ENCODE results near the gene C16orf92.

Gene C16orf92

GRCh38 chr16:30060346-30060745 is 37.3 kb downstream of the C16orf92 start:
- DNase-seq (ENCODE audit: low read depth, low spot score): no peak

- no peak for DNase-seq (ENCODE audit: low read depth, low spot score)
Observed at GRCh38 chr16:30060836-30061554, 38.0 kb downstream of the C16orf92 start.

DNA sequence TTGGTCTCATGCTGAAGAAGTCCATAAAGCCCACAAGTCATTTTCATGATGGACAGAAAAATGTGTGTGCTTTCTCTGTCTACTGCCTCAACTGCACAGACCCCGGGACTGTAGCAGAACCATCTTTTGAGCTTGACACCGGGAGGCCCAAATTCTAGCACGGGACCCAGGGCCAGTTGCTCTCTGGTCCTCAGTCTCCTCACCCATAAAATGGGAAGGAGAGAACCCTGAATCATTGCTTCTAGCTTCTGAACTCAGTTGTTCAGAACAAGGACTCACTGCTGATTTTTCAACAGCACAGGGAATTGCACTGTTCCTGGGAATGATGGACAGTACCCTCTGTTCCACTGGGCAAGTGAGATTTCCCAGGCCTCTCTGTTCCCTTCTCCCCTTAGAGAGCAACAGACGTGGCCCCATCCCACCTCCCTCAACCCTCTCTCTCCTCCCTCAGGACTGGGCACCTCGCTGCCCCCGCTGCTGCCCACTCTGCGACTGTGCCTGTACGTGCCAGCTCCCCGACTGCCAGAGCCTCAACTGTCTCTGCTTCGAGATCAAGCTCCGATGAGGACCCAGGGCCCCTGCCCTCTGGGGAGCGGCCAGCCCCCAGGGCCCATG is 40.4 kb downstream of the C16orf92 start:
- no peak for DNase-seq (ENCODE audit: low read depth, low spot score)

- no peak for DNase-seq (ENCODE audit: low read depth, low spot score)
Observed at GRCh38 chr16:30063893-30064728, 41.1 kb downstream of the C16orf92 start.

DNA sequence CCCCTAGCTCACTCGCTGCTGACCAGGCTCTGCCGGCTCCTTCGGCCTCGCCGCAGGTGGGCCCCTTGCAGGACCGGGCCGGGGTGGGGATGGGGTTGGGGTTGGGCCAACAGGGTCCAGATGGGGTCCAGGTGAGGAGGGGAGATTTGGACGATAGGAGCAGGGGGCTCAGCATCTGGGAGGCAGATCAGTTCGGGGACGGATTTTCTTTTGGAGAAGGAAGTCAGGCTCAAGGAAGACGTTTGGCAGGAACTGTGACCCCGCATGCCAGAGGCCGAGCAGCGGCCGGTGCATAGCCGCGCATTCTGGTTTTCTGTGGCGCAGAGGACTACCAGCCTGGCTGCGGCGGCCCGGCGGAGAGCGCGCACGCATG is 41.7 kb downstream of the C16orf92 start:
- DNase-seq (ENCODE audit: low read depth, low spot score): no peak

DNA sequence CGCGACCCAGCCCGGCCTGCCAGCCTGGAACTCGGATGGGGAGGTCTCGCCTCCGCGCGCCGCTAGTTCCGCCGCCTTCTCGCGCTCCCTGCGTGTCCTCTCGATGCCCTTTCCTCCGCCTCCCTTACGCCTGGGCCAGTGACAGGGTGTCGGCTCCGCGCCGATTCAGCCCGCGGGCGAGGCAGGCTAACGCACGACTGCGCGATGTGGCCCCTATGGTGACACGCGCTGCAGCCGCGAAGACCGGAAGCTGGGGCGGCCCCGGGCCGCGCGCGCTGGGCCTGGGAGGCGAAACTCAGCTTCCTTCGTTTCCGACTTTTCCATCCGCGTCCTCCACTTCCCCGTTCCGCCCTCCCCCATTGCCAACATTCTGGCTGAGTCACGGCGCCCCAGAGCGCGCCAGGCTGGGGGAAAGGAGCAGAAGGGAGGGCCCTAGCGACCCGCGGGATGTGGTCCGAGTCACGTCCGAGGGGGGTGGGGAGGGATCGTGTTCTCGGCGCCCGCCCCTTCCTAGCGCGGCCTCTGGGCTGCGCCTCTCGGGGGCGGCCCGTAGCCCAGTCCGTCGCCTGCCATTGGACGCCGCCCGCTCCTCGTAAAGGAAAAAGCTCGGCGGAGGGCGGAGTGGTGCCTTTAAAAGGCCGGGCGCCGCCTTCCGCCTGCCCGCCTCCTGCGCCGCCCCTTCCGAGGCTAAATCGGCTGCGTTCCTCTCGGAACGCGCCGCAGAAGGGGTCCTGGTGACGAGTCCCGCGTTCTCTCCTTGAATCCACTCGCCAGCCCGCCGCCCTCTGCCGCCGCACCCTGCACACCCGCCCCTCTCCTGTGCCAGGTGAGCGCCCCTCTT is 42.3 kb downstream of the C16orf92 start, which contains the start of gene ALDOA:
Gene ALDOA, plus strand, starts transcription at position 659 of the 841 bp plus-strand sequence. CDS start 1,138 bp downstream, outside the sequence.
- peak; percentile 99 for DNase-seq (ENCODE audit: low read depth, low spot score)

DNA sequence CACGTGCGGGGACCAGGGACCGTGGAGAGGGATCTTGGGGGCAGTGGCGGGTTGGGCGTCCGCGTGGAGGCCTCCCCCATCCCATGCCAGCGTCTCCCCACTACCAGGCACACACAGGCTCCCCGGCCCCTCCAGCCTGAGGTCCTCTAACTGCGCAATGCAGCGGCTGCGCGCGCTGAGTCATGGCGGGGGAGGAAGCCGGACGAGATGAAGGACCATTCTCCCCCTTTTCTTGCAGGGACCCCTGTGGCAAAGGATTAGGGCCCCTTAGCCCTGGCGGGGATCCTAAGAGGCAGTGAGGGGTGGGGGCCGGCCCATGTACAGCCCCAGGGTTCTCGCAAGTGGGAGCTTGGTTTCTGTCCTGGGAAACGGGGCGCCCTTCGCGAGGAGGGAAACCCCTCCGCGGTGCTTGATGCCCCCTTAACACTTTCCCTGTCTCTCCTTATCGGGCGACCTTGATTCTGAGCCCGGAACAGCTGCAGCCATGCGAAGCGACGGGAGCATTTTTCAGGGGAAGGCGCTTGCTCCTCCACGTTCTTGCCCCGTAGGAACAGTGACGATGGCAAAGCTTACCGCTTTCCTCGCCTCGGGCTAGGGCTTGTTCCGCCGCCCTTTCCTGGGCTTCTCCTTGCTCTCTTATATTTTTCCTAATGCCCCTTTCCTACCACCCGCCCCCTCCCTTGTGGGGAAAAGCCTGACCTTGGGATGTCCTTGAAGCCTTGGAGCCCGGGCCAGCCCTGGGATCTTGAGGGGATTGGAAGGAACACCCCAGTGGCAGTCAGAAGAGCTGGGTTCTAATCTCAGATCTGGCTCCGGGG is 43.2 kb downstream of the C16orf92 start:
- no peak for DNase-seq (ENCODE audit: low read depth, low spot score)

- no peak for DNase-seq (ENCODE audit: low read depth, low spot score)
Observed at GRCh38 chr16:30066761-30067583, 44.0 kb downstream of the C16orf92 start.

DNA sequence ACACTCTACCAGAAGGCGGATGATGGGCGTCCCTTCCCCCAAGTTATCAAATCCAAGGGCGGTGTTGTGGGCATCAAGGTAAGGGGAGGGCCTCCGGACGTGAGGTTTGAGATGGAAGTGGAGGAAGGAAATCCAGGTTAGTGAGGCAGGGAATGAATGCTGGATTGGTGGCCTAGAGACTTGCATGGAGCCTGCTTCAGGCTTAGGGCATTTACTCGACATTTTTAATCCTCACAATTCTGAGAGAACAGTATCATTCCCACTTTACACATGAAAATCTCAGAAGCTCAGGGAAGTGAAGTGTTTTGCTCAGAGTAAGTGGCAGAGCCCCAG is 44.6 kb downstream of the C16orf92 start:
- no peak for DNase-seq (ENCODE audit: low read depth, low spot score)

GRCh38 chr16:30068333-30068732 is 45.3 kb downstream of the C16orf92 start:
- no peak for DNase-seq (ENCODE audit: low read depth, low spot score)

DNA sequence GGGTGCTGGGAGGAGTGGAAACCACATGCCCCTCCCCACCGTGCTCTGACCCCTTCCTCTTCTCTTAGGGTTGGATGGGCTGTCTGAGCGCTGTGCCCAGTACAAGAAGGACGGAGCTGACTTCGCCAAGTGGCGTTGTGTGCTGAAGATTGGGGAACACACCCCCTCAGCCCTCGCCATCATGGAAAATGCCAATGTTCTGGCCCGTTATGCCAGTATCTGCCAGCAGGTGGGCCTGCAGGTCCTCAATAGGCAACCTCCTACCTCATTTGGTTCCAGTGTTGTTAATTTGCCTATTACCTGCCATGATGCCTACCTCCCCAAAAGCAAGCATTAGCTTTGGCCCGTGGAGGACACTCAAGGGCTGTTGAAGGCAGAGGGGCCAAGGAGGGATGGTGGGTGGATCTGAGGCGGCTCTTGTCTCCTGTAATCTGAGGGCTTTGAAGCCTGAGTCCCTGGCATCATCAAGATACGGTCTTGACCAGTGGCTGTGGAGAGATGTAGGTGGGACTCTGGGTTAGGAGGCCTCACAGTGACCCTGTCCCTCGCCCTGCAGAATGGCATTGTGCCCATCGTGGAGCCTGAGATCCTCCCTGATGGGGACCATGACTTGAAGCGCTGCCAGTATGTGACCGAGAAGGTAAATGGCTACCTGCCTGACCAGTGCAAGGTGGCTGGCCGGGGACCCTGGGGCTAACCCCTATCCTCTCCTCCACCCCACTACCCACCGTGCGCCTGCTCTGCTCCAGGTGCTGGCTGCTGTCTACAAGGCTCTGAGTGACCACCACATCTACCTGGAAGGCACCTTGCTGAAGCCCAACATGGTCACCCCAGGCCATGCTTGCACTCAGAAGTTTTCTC is 46.0 kb downstream of the C16orf92 start:
- no peak for DNase-seq (ENCODE audit: low read depth, low spot score)

DNA sequence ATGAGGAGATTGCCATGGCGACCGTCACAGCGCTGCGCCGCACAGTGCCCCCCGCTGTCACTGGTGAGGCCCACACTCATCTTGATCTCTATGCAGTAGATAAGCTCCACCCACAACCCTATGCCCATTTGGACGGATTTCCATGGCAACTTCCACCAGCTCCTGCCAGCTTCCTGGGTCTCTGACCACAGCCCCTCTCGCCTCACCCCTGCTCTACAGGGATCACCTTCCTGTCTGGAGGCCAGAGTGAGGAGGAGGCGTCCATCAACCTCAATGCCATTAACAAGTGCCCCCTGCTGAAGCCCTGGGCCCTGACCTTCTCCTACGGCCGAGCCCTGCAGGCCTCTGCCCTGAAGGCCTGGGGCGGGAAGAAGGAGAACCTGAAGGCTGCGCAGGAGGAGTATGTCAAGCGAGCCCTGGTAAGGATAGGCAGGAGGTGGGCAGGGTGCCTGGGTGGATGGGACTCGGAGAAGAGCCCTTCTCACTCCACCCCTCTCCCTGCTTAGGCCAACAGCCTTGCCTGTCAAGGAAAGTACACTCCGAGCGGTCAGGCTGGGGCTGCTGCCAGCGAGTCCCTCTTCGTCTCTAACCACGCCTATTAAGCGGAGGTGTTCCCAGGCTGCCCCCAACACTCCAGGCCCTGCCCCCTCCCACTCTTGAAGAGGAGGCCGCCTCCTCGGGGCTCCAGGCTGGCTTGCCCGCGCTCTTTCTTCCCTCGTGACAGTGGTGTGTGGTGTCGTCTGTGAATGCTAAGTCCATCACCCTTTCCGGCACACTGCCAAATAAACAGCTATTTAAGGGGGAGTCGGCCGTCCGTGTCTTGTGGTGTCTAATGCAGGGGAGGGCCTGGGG is 46.8 kb downstream of the C16orf92 start:
- DNase-seq (ENCODE audit: low read depth, low spot score): no peak

GRCh38 chr16:30070490-30070889 is 47.5 kb downstream of the C16orf92 start:
- no peak for DNase-seq (ENCODE audit: low read depth, low spot score)

All from brain pericyte (primary cell).